ENCODE results near the gene AUTS2.

AUTS2 gene

GRCh38 chr7:70419526-70420380 lies 821.5 kb downstream of the AUTS2 start:
- DNase-seq (ENCODE audit: low read depth), result no peak
- in situ Hi-C loops (cut with HindIII; ENCODE audit: low sequenced_read_pairs), result no loop called here
- H3K4me3 ChIP-seq (ENCODE audit: low read depth, low read length), result no peak overlapping the region
- no peak for TF ChIP-seq CTCF (IDR thresholded peaks at IDR 0.05; ENCODE audit: low read depth, low read length, missing control alignments)

DNA sequence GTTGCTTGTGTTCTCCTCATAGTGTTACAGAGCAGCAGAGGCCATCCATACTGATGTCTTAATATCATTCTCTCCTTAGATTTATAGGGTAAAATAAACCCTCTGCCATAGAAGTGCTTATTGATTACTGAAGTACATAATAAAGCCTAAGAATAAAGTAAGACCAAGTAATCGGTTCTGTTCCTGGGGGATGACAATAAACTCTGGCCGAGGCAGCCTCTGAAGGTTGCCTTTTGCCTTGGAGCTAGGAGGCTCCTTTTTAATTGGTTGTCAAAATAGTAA lies 822.0 kb downstream of the AUTS2 start:
- DNase-seq (ENCODE audit: low read depth), result no peak
- no peak for TF ChIP-seq CTCF (IDR thresholded peaks at IDR 0.05; ENCODE audit: low read depth, low read length, missing control alignments)
- in situ Hi-C loops (cut with HindIII; ENCODE audit: low sequenced_read_pairs), result no loop called here
- no peak overlapping the region for H3K4me3 ChIP-seq (ENCODE audit: low read depth, low read length)

GRCh38 chr7:70421319-70421718 lies 823.0 kb downstream of the AUTS2 start:
- in situ Hi-C loops (cut with HindIII; ENCODE audit: low sequenced_read_pairs), result no loop called here
- TF ChIP-seq CTCF (IDR thresholded peaks at IDR 0.05; ENCODE audit: low read depth, low read length, missing control alignments), result no peak
- no peak overlapping the region for H3K4me3 ChIP-seq (ENCODE audit: low read depth, low read length)
- DNase-seq (ENCODE audit: low read depth), result no peak

DNA sequence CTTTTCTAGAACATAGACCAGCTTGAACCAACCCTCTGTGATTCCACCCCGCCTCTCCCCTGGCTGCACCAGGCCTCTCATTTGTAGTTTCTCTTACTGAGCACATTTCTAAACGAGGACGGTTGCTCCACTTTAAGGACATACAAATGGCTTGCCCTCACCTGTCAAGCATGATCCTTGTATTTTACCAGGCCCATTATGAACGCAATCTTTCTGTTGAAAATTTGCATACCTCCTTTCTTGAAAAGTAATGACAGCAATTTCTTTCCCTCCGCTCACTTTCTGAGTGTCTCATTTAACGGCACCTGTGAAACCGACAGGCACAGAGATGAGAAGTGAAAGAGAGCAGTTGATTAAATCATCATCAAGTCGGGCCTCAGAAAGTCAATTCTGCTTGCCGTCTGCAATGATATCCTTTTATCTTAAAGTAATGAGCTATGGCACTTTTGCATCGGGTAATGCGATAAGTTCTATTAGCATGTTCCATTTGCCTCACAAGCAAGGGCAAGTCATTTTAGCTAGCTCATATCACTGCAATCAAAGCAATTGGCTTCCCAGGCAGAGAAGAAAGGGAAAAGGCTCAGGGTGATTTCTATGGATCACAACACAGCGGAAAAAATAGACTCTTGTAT lies 828.1 kb downstream of the AUTS2 start:
- H3K4me3 ChIP-seq (ENCODE audit: low read depth, low read length), result no peak overlapping the region
- no peak for TF ChIP-seq CTCF (IDR thresholded peaks at IDR 0.05; ENCODE audit: low read depth, low read length, missing control alignments)
- in situ Hi-C loops (cut with HindIII; ENCODE audit: low sequenced_read_pairs), result no loop called here
- DNase-seq (ENCODE audit: low read depth), result no peak

GRCh38 chr7:70432567-70433001 lies 834.3 kb downstream of the AUTS2 start:
- no peak overlapping the region for H3K4me3 ChIP-seq (ENCODE audit: low read depth, low read length)
- DNase-seq (ENCODE audit: low read depth), result no peak
- in situ Hi-C loops (cut with HindIII; ENCODE audit: low sequenced_read_pairs), result no loop called here
- TF ChIP-seq CTCF (IDR thresholded peaks at IDR 0.05; ENCODE audit: low read depth, low read length, missing control alignments), result no peak

DNA sequence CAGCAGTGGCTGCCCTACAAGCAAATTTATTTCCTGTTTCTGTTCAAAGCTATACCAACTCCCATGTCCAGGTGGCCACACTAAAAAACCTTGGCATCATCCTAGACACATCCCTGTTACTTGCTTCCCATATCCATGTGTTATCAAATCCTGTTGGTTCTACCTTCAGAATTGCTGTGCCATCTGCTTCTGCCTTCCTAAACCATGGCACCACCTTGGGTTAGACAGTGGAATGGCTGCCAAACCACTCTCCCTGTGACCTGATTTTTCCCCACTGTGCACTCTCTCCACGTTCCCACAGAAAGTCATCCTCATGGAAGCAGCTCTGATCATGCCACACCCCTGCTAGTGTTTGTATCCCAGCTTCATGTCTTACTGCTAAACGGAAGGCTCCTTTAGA lies 836.1 kb downstream of the AUTS2 start:
- no peak for DNase-seq (ENCODE audit: low read depth)
- no peak overlapping the region for H3K4me3 ChIP-seq (ENCODE audit: low read depth, low read length)
- no peak for TF ChIP-seq CTCF (IDR thresholded peaks at IDR 0.05; ENCODE audit: low read depth, low read length, missing control alignments)
- in situ Hi-C loops (cut with HindIII; ENCODE audit: low sequenced_read_pairs), result no loop called here
